Trophoblast cell (in vitro differentiated cells and primary cell): ENCODE data around the gene ANKS4B.

Experiments used
- DNase-seq, 2 donors: peaks; one replicate each; pipeline ENCODE4 v3.0.0-alpha.2; 2016
- H2AFZ ChIP-seq: 2 replicates; pipeline ENCODE4 v1.6.1; 2013; ENCODE audit warnings: low read length, moderate library complexity, mild to moderate bottlenecking; ENCODE audit not compliant: insufficient read depth, poor library complexity
- H2AK5ac ChIP-seq: 2 replicates; pipeline ENCODE4 v1.6.1; 2013; ENCODE audit warnings: mild to moderate bottlenecking, low read length
- H2BK120ac ChIP-seq: 2 replicates; pipeline ENCODE4 v1.6.1; 2013; ENCODE audit warnings: low read length, mild to moderate bottlenecking, moderate library complexity; ENCODE audit not compliant: insufficient read depth, poor library complexity
- H2BK12ac ChIP-seq: 2 replicates; pipeline ENCODE4 v1.6.1; 2013; ENCODE audit warnings: mild to moderate bottlenecking, low read length, moderate library complexity
- H2BK5ac ChIP-seq: 2 replicates; pipeline ENCODE4 v1.6.1; 2013; ENCODE audit warnings: low read length, low read depth, moderate library complexity, mild to moderate bottlenecking; ENCODE audit not compliant: poor library complexity
- H3K14ac ChIP-seq: 2 replicates; pipeline ENCODE4 v1.6.1; 2013; ENCODE audit warnings: mild to moderate bottlenecking, low read length
- H3K18ac ChIP-seq: 2 replicates; pipeline ENCODE4 v1.6.1; 2013; ENCODE audit warnings: mild to moderate bottlenecking, low read length
- H3K23ac ChIP-seq: 2 replicates; pipeline ENCODE4 v1.6.1; 2013; ENCODE audit warnings: low read length
- H3K27ac ChIP-seq: 2 replicates; pipeline ENCODE4 v1.5.1; 2013; ENCODE audit warnings: low read depth, mild to moderate bottlenecking, inconsistent platforms, low read length, moderate library complexity
- H3K27me3 ChIP-seq: 2 replicates; pipeline ENCODE4 v1.6.1; 2013; ENCODE audit warnings: inconsistent platforms, mild to moderate bottlenecking, low read length, moderate library complexity; ENCODE audit not compliant: insufficient read depth
- H3K36me3 ChIP-seq, 2 experiments: 1 replicate in 1 of 2; 2 replicates in 1 of 2; pipeline ENCODE4 v1.6.1; 2013; ENCODE audit warnings: low read length in 2 of 2, mild to moderate bottlenecking in 2 of 2, moderate library complexity in 1 of 2; ENCODE audit not compliant: insufficient read depth in 2 of 2, control insufficient read depth in 1 of 2
- H3K4ac ChIP-seq: 2 replicates; pipeline ENCODE4 v1.6.1; 2013; ENCODE audit warnings: low read depth, mild to moderate bottlenecking, low read length, moderate library complexity
- H3K4me1 ChIP-seq, 2 experiments: 1 replicate in 1 of 2; 2 replicates in 1 of 2; pipeline ENCODE4 v1.6.1; 2013; ENCODE audit warnings: low read length in 2 of 2, mild to moderate bottlenecking in 2 of 2, moderate library complexity in 1 of 2; ENCODE audit not compliant: insufficient read depth in 2 of 2, control insufficient read depth in 1 of 2
- H3K4me2 ChIP-seq: 2 replicates; pipeline ENCODE4 v1.6.1; 2013; ENCODE audit warnings: inconsistent platforms, mild to moderate bottlenecking, low read length, moderate library complexity
- H3K4me3 ChIP-seq: 2 replicates; pipeline ENCODE4 v1.5.1; 2013; ENCODE audit warnings: mild to moderate bottlenecking, low read depth, low read length, inconsistent platforms
- H3K79me1 ChIP-seq: one replicate; pipeline ENCODE4 v1.6.1; 2013; ENCODE audit warnings: low read length
- H3K79me2 ChIP-seq: 2 replicates; pipeline ENCODE4 v1.6.1; 2013; ENCODE audit warnings: low read length, mild to moderate bottlenecking; ENCODE audit not compliant: control insufficient read depth, insufficient read depth, poor library complexity
- H3K9ac ChIP-seq: 2 replicates; pipeline ENCODE4 v1.6.1; 2013; ENCODE audit warnings: mild to moderate bottlenecking, low read length
- H3K9me3 ChIP-seq: 2 replicates; pipeline ENCODE4 v1.6.1; 2013; ENCODE audit warnings: low read depth, mild to moderate bottlenecking, control low read depth, inconsistent platforms, low read length; ENCODE audit not compliant: insufficient read depth
- H4K12ac ChIP-seq: 2 replicates; pipeline ENCODE4 v1.6.1; 2013; ENCODE audit warnings: low read depth, mild to moderate bottlenecking, low read length, moderate library complexity
- H4K8ac ChIP-seq: 2 replicates; pipeline ENCODE4 v1.6.1; 2013; ENCODE audit warnings: low read depth, mild to moderate bottlenecking, low read length, moderate library complexity
- H4K91ac ChIP-seq: one replicate; pipeline ENCODE4 v1.6.1; 2013; ENCODE audit warnings: low read depth, mild to moderate bottlenecking, low read length, moderate library complexity
- WGBS: extraction: QIAGEN DNeasy Blood & Tissue Kit; methylation state at CpG from one replicate; pipeline ENCODE4 v1.1.7; 2013; ENCODE audit warnings: missing lambda C conversion rate; ENCODE audit not compliant: insufficient read length, insufficient coverage; ENCODE audit errors: extremely low coverage; 5-methylcytosine and 5-hydroxymethylcytosine counted together

Gene ANKS4B

DNA sequence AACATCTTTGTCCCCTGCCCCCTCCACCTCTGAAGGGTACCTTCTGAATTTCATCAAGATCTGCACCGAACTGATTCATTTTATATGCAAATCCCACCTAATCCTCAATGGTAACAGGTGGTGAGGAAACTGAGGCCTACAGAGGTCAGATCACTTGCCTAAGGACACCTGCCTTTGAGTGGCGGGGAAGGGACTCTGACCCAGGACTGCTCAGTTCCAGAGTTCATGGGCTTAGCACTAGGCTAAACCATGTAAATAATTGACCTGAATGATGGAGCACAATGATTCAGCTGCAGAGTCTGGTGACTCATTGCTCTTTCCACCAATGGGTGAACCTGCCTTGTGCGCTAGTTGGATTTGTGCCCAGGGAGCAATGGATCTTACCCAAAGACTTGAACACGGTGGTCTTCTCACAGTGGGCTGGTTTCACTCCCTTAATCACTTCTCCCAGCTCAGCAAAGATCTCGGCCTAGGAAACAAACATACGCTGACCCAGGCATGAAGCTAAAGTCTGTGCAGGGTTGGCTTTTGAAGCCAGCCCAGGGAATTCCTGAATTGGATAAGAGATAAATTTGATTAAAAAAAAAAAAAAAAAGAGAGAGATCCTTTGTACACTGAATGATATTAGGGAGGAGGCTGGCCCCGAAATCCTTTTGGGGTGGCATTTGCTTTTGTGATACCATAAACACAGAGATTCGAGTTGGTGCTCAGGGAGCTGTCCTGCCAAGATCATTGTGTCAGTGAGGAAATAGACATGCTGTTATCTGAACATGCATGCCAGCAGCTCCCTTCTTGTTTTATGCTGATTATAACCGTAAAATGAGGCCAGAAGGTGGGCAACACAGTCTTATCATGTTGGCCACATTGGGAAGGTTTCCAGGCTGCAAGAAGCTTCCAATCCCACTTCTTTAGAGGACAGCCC, 27.6 kb downstream of the ANKS4B start:
- no peak overlapping the region for H3K18ac ChIP-seq
- H3K27ac ChIP-seq, result no peak overlapping the region
- no peak overlapping the region for H2BK120ac ChIP-seq
- no CpG with 5 or more reads among the region's 9 CpGs for WGBS
- H4K8ac ChIP-seq, result no peak overlapping the region
- no peaks in the 10 kb centered on the region for H3K4me1 ChIP-seq
- no peaks in the 10 kb centered on the region for H3K79me2 ChIP-seq
- H2AFZ ChIP-seq, result no peak overlapping the region
- H3K4me2 ChIP-seq, result no peak overlapping the region
- no peak overlapping the region for H2BK5ac ChIP-seq
- H3K79me1 ChIP-seq, result no peaks in the 10 kb centered on the region
- no peak overlapping the region for H2BK12ac ChIP-seq
- no peak overlapping the region for H3K4ac ChIP-seq
- no peaks in the 10 kb centered on the region for H3K9me3 ChIP-seq
- H3K4me3 ChIP-seq, result no peak overlapping the region
- no peaks in the 10 kb centered on the region for H3K27me3 ChIP-seq
- H4K12ac ChIP-seq, result no peak overlapping the region
- no peak overlapping the region for H3K14ac ChIP-seq
- H4K91ac ChIP-seq, result no peak overlapping the region
- H3K36me3 ChIP-seq, result no peaks in the 10 kb centered on the region
- H3K23ac ChIP-seq, result no peak overlapping the region
- no peak for DNase-seq
- H2AK5ac ChIP-seq, result no peak overlapping the region
- peak overlapping the region; percentile 27 for H3K9ac ChIP-seq

DNA sequence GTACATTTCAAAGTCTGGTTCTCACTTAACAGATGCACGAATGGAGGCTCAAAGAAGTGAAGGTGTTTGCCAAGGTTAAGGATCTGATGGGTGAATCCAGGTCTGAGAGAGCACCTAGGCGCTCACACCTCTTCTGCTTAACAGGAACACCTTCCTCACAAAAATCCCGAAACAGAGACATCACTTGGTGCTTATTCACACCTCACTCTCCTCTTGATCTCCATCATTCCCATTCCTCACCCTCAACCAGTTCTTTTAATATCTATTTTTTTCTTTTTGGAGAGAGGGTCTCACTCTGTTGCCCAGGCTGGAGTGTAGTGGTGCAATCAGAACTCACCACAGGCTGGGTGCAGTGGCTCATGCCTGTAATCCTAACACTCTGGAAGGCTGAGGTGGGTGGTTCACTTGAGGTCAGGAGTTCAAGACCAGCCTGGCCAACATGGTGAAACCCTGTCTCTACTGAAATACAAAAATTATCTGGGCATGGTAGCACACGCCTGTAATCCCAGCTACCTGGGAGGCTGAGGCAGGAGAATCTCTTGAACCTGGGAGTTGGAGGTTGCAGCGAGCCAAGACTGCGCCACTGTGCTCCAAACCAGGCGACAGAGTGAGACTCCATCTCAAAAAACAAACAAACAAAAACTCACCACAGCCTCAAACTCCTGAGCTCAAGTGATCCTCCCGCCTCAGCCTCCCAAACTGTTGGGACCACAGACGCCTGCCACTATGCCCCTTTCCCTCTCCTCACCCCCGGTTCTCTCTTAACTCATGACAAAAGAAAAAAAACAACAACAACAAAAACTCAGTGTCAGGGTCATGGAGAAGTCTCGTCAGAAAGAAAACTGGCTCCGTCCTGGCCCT, 29.5 kb downstream of the ANKS4B start:
- H4K12ac ChIP-seq, result no peak overlapping the region
- no peak overlapping the region for H3K18ac ChIP-seq
- H3K14ac ChIP-seq, result no peak overlapping the region
- H4K91ac ChIP-seq, result no peak overlapping the region
- no peak overlapping the region for H2AFZ ChIP-seq
- H3K4me2 ChIP-seq, result no peak overlapping the region
- H3K27me3 ChIP-seq, result no peaks in the 10 kb centered on the region
- H3K23ac ChIP-seq, result no peak overlapping the region
- no peak overlapping the region for H4K8ac ChIP-seq
- H2BK12ac ChIP-seq, result no peak overlapping the region
- H3K9me3 ChIP-seq, result no peaks in the 10 kb centered on the region
- H3K36me3 ChIP-seq, result no peaks in the 10 kb centered on the region
- no peaks in the 10 kb centered on the region for H3K79me1 ChIP-seq
- H3K27ac ChIP-seq, result no peak overlapping the region
- no peak for DNase-seq
- H3K9ac ChIP-seq, result no peak overlapping the region
- no CpG with 5 or more reads among the region's 12 CpGs for whole genome bisulfite sequencing
- no peak overlapping the region for H3K4me3 ChIP-seq
- no peak overlapping the region for H3K4ac ChIP-seq
- no peak overlapping the region for H2BK5ac ChIP-seq
- no peak overlapping the region for H2AK5ac ChIP-seq
- no peaks in the 10 kb centered on the region for H3K4me1 ChIP-seq
- H3K79me2 ChIP-seq, result no peaks in the 10 kb centered on the region
- no peak overlapping the region for H2BK120ac ChIP-seq

DNA sequence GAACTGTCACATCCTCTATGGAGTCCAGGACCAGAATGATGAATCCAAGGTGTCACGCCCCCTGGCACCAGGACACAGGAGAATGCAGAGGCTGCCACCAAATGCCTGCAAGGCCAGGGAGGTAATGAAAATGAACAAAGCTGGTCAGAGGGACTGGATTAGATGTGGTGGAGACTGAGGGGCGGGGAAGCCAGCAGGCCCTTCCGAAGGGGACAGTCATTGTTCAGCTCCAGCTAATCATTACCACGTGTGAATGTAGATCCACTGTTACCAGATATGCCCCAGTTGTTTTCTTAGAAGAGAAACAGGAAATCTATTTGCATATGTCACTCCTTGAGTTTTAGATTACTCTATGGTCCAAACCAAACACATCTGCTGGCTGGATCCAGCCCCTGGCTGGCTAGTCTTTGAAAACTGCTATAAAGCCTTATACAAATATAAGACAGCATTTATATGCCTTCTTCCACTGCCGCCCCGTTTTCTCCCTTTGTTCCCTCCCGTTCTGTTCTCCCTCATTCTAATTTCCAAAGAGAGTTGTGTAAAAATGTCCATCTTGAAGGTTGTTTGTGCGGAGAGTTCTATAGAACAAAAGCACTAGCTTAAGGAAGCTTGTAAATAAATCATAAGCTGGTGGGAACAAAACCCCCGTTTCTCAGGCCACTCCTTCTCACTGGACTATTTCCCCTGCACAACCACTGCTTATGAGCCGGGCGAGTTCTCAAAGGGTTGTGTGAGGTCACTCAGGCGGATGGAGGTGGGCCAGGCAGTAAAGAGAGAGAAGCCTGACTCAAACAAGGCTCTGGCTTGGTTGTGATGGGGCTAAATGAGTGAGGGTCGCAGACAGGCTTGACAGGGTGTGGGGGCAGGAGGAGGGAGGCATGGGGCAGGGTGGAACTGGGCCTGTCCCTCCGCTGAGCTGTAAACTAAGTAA, 30.4 kb downstream of the ANKS4B start:
- H3K79me1 ChIP-seq, result no peaks in the 10 kb centered on the region

GRCh38 chr16:21264571-21265036, 31.1 kb downstream of the ANKS4B start:
- Histone ChIP-seq H2BK120ac (no peak overlapping the region), H3K4me1 (no peaks in the 10 kb centered on the region), H2AK5ac (no peak overlapping the region), H3K79me2 (no peaks in the 10 kb centered on the region), H3K9ac (no peak overlapping the region), H3K4ac (no peak overlapping the region), H3K9me3 (no peaks in the 10 kb centered on the region), H3K4me3 (no peak overlapping the region), H3K4me2 (no peak overlapping the region), H3K23ac (no peak overlapping the region), H4K12ac (no peak overlapping the region), H3K36me3 (no peaks in the 10 kb centered on the region), H2BK5ac (no peak overlapping the region), H3K79me1 (no peaks in the 10 kb centered on the region), H3K14ac (no peak overlapping the region), H4K91ac (no peak overlapping the region), H3K27me3 (no peaks in the 10 kb centered on the region), H3K27ac (no peak overlapping the region), H4K8ac (no peak overlapping the region), H2AFZ (no peak overlapping the region), H3K18ac (no peak overlapping the region), H2BK12ac (no peak overlapping the region)
- WGBS, result no CpG with 5 or more reads among the region's 4 CpGs
- DNase-seq, result no peak

More for the DNA sequence above, 30.4 kb downstream of the ANKS4B start:
- DNase-seq, result no peak
- Histone ChIP-seq H3K79me2 (no peaks in the 10 kb centered on the region), H4K8ac (no peak overlapping the region), H2BK5ac (no peak overlapping the region), H3K4me3 (no peak overlapping the region), H2AK5ac (no peak overlapping the region), H3K14ac (no peak overlapping the region), H3K23ac (no peak overlapping the region), H3K18ac (no peak overlapping the region), H2AFZ (no peak overlapping the region), H2BK120ac (no peak overlapping the region), H3K4me2 (no peak overlapping the region), H3K27ac (no peak overlapping the region), H3K36me3 (no peaks in the 10 kb centered on the region), H3K4ac (no peak overlapping the region), H3K9me3 (no peaks in the 10 kb centered on the region), H2BK12ac (no peak overlapping the region), H4K91ac (no peak overlapping the region), H3K9ac (no peak overlapping the region), H3K4me1 (no peaks in the 10 kb centered on the region), H3K27me3 (no peaks in the 10 kb centered on the region), H4K12ac (no peak overlapping the region)
- no CpG with 5 or more reads among the region's 14 CpGs for WGBS
